Right lobe of liver (tissue), 6 donors: Measurements from ENCODE around the gene HEY2. TPM values are rescaled to one million over a fixed set of nuclear protein-coding genes. Genes with fewer than 3 reads are reported as not detected.

ENCODE experiments used
- ATAC-seq, 4 donors: fragments of 200-7000 bp; cut with Tn5 transposase; one replicate each; pipeline ENCODE4 v1.9.1; 2020; ENCODE audit warnings: mild to moderate bottlenecking in 4 of 4, moderate library complexity in 4 of 4
- DNase-seq, 3 donors: peaks; one replicate each; pipeline ENCODE4 v3.0.0-alpha.2; 2020
- H3K27ac ChIP-seq, 3 donors: fragments of 200-600 bp; one replicate each; pipeline ENCODE4 v1.8.0; 2022
- H3K27me3 ChIP-seq, 2 donors: fragments of 200-600 bp; one replicate each; pipeline ENCODE4 v1.8.0; 2022
- H3K36me3 ChIP-seq, 4 donors: fragments of 200-600 bp; sonication (generic) in 1 of 4; one replicate each; pipeline versions ENCODE4 v1.5.1 to v1.8.0; 2017 to 2022; ENCODE audit warnings: control low read depth in 1 of 4
- H3K4me1 ChIP-seq, 4 donors: fragments of 200-600 bp; sonication (generic) in 1 of 4; one replicate each; pipeline versions ENCODE4 v1.5.1 to v1.8.0; 2017 to 2022; ENCODE audit warnings: control low read depth in 1 of 4
- H3K4me3 ChIP-seq, 3 donors: fragments of 200-600 bp; one replicate each; pipeline ENCODE4 v1.8.0; 2022
- H3K9me3 ChIP-seq, 4 donors: fragments of 200-600 bp; sonication (generic) in 1 of 4; one replicate each; pipeline versions ENCODE4 v1.5.1 to v1.8.0; 2017 to 2022; ENCODE audit warnings: control low read depth in 1 of 4
- CTCF ChIP-seq, 4 donors: fragments of 200-600 bp in 3 of 4; fragments of 450-650 bp in 1 of 4; IDR thresholded peaks; one replicate each; pipeline versions ENCODE4 v1.5.1 to v1.8.0; 2016 to 2022; ENCODE audit warnings: antibody characterized with exemption in 4 of 4, mild to moderate bottlenecking in 2 of 4
- POLR2A ChIP-seq: fragments of 450-650 bp; IDR thresholded peaks from one replicate; pipeline ENCODE4 v1.6.1; 2017; ENCODE audit warnings: antibody characterized with exemption, mild to moderate bottlenecking
- WGBS: methylation state at CpG from one replicate; pipeline ENCODE4 v1.1.6; 2018; ENCODE audit warnings: low coverage, low lambda C conversion rate; ENCODE audit not compliant: insufficient coverage; ENCODE audit errors: missing lambda C conversion rate; 5-methylcytosine and 5-hydroxymethylcytosine counted together
- intact Hi-C, 2 donors: fragments of 100-400 bp; cut with DNase I; formaldehyde crosslinking; loops; one replicate each; pipeline versions ENCODE4 v1.11.2 to v1.14.1; 2022
- total RNA-seq, 6 experiments: library from RNA; depleted of rRNA in 2 of 6; stranded (reverse); fragments of >200 nt in 2 of 6; fragmentation: NEBNext Ultra II Directional in 3 of 6; extraction: Animal tissue kit (Norgen Biotek cat#: 25700) in 3 of 6; gene quantifications; one replicate each; pipeline versions ENCODE4 v1.1.0 to v1.2.4, GENCODE V29; 2016 to 2023
- donor health status: DM: no; HTN: yes; CAD: no.
- donor health status: DM: no; HTN: no; CAD: no.
- donor health status: DM: no; HTN: no; CAD: no.
- donor health status: DM: no; HTN: yes; CAD: no.
- donor health status: DM: no; HTN: yes; CAD: no.

Gene HEY2
- total RNA-seq, 6 experiments from 2014 or later = 0.74 to 2.6 (median 1.6) TPM

- peaks cover 0 to 4% (median 0%) of the 10 kb centered on the region in 4 donors for H3K9me3 ChIP-seq
- DNase-seq (no peak), ATAC-seq (no peak)
- WGBS = 50% methylated on average over 2 of the region's 4 CpGs
- intact Hi-C loops = no loop called here
- H3K4me3 ChIP-seq = no peak overlapping the region
- no peak overlapping the region for H3K27ac ChIP-seq
- no peak for TF ChIP-seq POLR2A
- TF ChIP-seq CTCF (IDR thresholded peaks at IDR 0.05) = no peak
- no peaks in the 10 kb centered on the region for H3K4me1 ChIP-seq
- no peaks in the 10 kb centered on the region for H3K36me3 ChIP-seq
- no peaks in the 10 kb centered on the region for H3K27me3 ChIP-seq
Measured at GRCh38 chr6:125707615-125708243, 41.7 kb upstream of the HEY2 start.

- WGBS = 71% methylated on average over 4 of the region's 4 CpGs
- intact Hi-C loops = no loop called here
Measured at GRCh38 chr6:125711013-125711675, 38.3 kb upstream of the HEY2 start.

GRCh38 chr6:125714441-125715090 is 34.9 kb upstream of the HEY2 start:
- no peak for ATAC-seq
- intact Hi-C loops = no loop called here
- no peak for DNase-seq
- Histone ChIP-seq H3K9me3 (peaks cover 0 to 4% (median 0%) of the 10 kb centered on the region in 4 donors), H3K27me3 (no peaks in the 10 kb centered on the region), H3K36me3 (no peaks in the 10 kb centered on the region), H3K4me3 (no peak overlapping the region), H3K4me1 (no peaks in the 10 kb centered on the region), H3K27ac (no peak overlapping the region)
- TF ChIP-seq POLR2A (no peak), CTCF (IDR thresholded peaks at IDR 0.05) (no peak)
- 100% methylated on average over 1 of the region's 2 CpGs for WGBS

More at GRCh38 chr6:125711013-125711675, 38.3 kb upstream of the HEY2 start:
- ATAC-seq (no peak), DNase-seq (no peak)
- H3K27ac ChIP-seq = no peak overlapping the region
- H3K9me3 ChIP-seq = peaks cover 0 to 4% (median 0%) of the 10 kb centered on the region in 4 donors
- H3K36me3 ChIP-seq = no peaks in the 10 kb centered on the region
- H3K4me3 ChIP-seq = no peak overlapping the region
- H3K27me3 ChIP-seq = no peaks in the 10 kb centered on the region
- H3K4me1 ChIP-seq = no peaks in the 10 kb centered on the region
- TF ChIP-seq POLR2A (no peak), CTCF (IDR thresholded peaks at IDR 0.05) (no peak)

GRCh38 chr6:125717120-125717731 is 32.2 kb upstream of the HEY2 start:
- no peak for ATAC-seq
- no peaks in the 10 kb centered on the region for H3K27me3 ChIP-seq
- 70% methylated on average over 2 of the region's 2 CpGs for WGBS
- H3K4me3 ChIP-seq = no peak overlapping the region
- TF ChIP-seq CTCF (IDR thresholded peaks at IDR 0.05) (no peak), POLR2A (no peak)
- intact Hi-C loops = no loop called here
- no peaks in the 10 kb centered on the region for H3K36me3 ChIP-seq
- DNase-seq = no peak
- no peak overlapping the region for H3K27ac ChIP-seq
- H3K4me1 ChIP-seq = no peaks in the 10 kb centered on the region
- H3K9me3 ChIP-seq = no peaks in the 10 kb centered on the region
